A673 (cell line): ENCODE data around the gene ABR.

ENCODE experiments used
- EZH2 ChIP-seq: fragments of 200-600 bp; sonication (generic); IDR thresholded peaks from 2 replicates; pipeline ENCODE4 v1.6.1; 2017; ENCODE audit warnings: borderline replicate concordance, low read depth, mild to moderate bottlenecking, mixed read lengths, antibody characterized with exemption, low read length; ENCODE audit not compliant: poor library complexity, severe bottlenecking
- TF ChIP-seq, protein P1 (sequence below): fragments of 300-800, 200-600 bp; sonication (generic); conservative IDR thresholded peaks from 2 replicates; pipeline ENCODE4 v1.5.1; 2017; ENCODE audit warnings: low read depth, mild to moderate bottlenecking, antibody characterized with exemption, low read length, moderate library complexity, mixed read lengths

DNA sequence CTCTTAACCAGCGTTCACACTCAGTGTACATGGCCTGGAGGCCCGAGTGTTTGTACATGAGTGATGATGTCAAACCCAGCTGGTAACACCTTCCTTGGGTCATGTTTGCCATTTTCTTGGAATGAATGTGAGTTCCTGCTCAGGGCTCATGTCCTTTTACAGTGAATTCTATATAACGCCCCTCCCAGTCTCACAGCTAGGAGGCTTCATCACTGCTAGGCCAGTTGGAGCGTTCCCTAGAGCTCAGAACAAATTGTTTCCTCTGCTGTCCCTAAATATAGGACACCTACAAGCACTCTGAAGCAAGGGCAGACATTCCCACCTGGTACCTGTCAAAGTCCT, 177.4 kb downstream of the ABR start:
- TF ChIP-seq, protein P1, sequence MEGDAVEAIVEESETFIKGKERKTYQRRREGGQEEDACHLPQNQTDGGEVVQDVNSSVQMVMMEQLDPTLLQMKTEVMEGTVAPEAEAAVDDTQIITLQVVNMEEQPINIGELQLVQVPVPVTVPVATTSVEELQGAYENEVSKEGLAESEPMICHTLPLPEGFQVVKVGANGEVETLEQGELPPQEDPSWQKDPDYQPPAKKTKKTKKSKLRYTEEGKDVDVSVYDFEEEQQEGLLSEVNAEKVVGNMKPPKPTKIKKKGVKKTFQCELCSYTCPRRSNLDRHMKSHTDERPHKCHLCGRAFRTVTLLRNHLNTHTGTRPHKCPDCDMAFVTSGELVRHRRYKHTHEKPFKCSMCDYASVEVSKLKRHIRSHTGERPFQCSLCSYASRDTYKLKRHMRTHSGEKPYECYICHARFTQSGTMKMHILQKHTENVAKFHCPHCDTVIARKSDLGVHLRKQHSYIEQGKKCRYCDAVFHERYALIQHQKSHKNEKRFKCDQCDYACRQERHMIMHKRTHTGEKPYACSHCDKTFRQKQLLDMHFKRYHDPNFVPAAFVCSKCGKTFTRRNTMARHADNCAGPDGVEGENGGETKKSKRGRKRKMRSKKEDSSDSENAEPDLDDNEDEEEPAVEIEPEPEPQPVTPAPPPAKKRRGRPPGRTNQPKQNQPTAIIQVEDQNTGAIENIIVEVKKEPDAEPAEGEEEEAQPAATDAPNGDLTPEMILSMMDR = no peak
- no peak for TF ChIP-seq EZH2
